DOHH2 (cell line): ENCODE results near the gene MYO18B.

Experiments used
- H3F3A ChIP-seq: fragments of 200-600 bp; sonication (generic), shearing (Covaris generic); 2 replicates; pipeline ENCODE4 v1.6.0; 2016; ENCODE audit warnings: antibody characterized with exemption, mild to moderate bottlenecking; ENCODE audit not compliant: control insufficient read depth, insufficient read depth
- H3K27ac ChIP-seq: fragments of 200-600 bp; sonication (generic); 2 replicates; pipeline ENCODE4 v1.5.1; 2014; ENCODE audit warnings: low read depth, mild to moderate bottlenecking, low read length, moderate library complexity
- H3K27me3 ChIP-seq: fragments of 200-600 bp; sonication (generic); 2 replicates; pipeline ENCODE4 v1.6.1; 2014; ENCODE audit warnings: mild to moderate bottlenecking, low read length, mixed read lengths; ENCODE audit not compliant: control insufficient read depth
- H3K36me3 ChIP-seq: fragments of 200-600 bp; sonication (generic); 2 replicates; pipeline ENCODE4 v1.6.1; 2014; ENCODE audit warnings: mild to moderate bottlenecking, low read length, moderate library complexity, mixed read lengths; ENCODE audit not compliant: control insufficient read depth
- H3K4me1 ChIP-seq: fragments of 200-600 bp; sonication (generic); 2 replicates; pipeline ENCODE4 v1.6.1; 2014; ENCODE audit warnings: mild to moderate bottlenecking, low read length, mixed read lengths; ENCODE audit not compliant: control insufficient read depth
- H3K4me2 ChIP-seq: fragments of 200-600 bp; sonication (generic); 2 replicates; pipeline ENCODE4 v1.6.0; 2014; ENCODE audit warnings: mild to moderate bottlenecking, low read length, moderate library complexity
- H3K4me3 ChIP-seq: fragments of 200-600 bp; sonication (generic); 2 replicates; pipeline ENCODE4 v1.5.1; 2014; ENCODE audit warnings: mild to moderate bottlenecking, low read length, mixed read lengths
- H3K79me2 ChIP-seq: fragments of 200-600 bp; sonication (generic); 2 replicates; pipeline ENCODE4 v1.6.1; 2014; ENCODE audit warnings: mild to moderate bottlenecking, low read length, mixed read lengths; ENCODE audit not compliant: control insufficient read depth
- H3K9me2 ChIP-seq: fragments of 200-600 bp; sonication (generic); replicated peaks from 2 replicates; pipeline ENCODE4 v1.6.1; 2014; ENCODE audit warnings: mild to moderate bottlenecking, low read length, mixed read lengths; ENCODE audit not compliant: control insufficient read depth
- H3K9me3 ChIP-seq: fragments of 200-600 bp; sonication (generic); 2 replicates; pipeline ENCODE4 v1.6.1; 2014; ENCODE audit warnings: antibody characterized with exemption, low read length, mixed read lengths; ENCODE audit not compliant: control insufficient read depth, insufficient read depth
- H4K20me1 ChIP-seq: fragments of 200-600 bp; sonication (generic); 2 replicates; pipeline ENCODE4 v1.6.0; 2014; ENCODE audit warnings: low read depth, mild to moderate bottlenecking, antibody characterized with exemption, low read length, moderate library complexity; ENCODE audit not compliant: control insufficient read depth, insufficient read depth
- CTCF ChIP-seq: fragments of 200-600 bp; sonication (generic); IDR thresholded peaks from one replicate; pipeline ENCODE4 v1.5.1; 2014; ENCODE audit warnings: antibody characterized with exemption, mild to moderate bottlenecking, low read depth, low read length; ENCODE audit not compliant: poor library complexity, severe bottlenecking
- EZH2phosphoT487 ChIP-seq: fragments of 200-600 bp; sonication (generic); IDR thresholded peaks from 2 replicates; pipeline ENCODE4 v1.6.1; 2017; ENCODE audit warnings: borderline replicate concordance, mild to moderate bottlenecking, antibody characterized with exemption, low read length, moderate library complexity, mixed read lengths

The MYO18B gene

GRCh38 chr22:25890651-25891050 is 148.7 kb downstream of the MYO18B start:
- TF ChIP-seq CTCF (no peak), EZH2phosphoT487 (no peak)
- Histone ChIP-seq H3K4me2 (no peak overlapping the region), H4K20me1 (no peaks in the 10 kb centered on the region), H3K27ac (no peak overlapping the region), H3K36me3 (no peaks in the 10 kb centered on the region), H3K79me2 (no peaks in the 10 kb centered on the region), H3K4me3 (no peak overlapping the region), H3K4me1 (no peaks in the 10 kb centered on the region), H3F3A (no peaks in the 10 kb centered on the region), H3K27me3 (peaks cover 8% of the 10 kb centered on the region; the same call in 1 of the 2 replicates), H3K9me2 (no peaks in the 10 kb centered on the region), H3K9me3 (no peaks in the 10 kb centered on the region)

- Histone ChIP-seq H3K4me1 (no peaks in the 10 kb centered on the region), H3K27ac (no peak overlapping the region), H3K36me3 (no peaks in the 10 kb centered on the region), H3K4me2 (no peak overlapping the region), H3K4me3 (no peak overlapping the region), H4K20me1 (no peaks in the 10 kb centered on the region), H3K9me2 (no peaks in the 10 kb centered on the region), H3K9me3 (no peaks in the 10 kb centered on the region), H3F3A (no peaks in the 10 kb centered on the region), H3K27me3 (peaks cover 8% of the 10 kb centered on the region; the same call in 1 of the 2 replicates), H3K79me2 (no peaks in the 10 kb centered on the region)
- TF ChIP-seq EZH2phosphoT487 (no peak), CTCF (no peak)
These were observed 150.7 kb downstream of the MYO18B start for GRCh38 chr22:25892678-25893077.

GRCh38 chr22:25895678-25896077 is 153.7 kb downstream of the MYO18B start:
- Histone ChIP-seq H3K9me3 (no peaks in the 10 kb centered on the region), H3K4me3 (no peak overlapping the region), H3K27me3 (peaks cover 7% of the 10 kb centered on the region; the same call in 1 of the 2 replicates), H3K27ac (no peak overlapping the region), H3K36me3 (no peaks in the 10 kb centered on the region), H3F3A (no peaks in the 10 kb centered on the region), H3K4me1 (no peaks in the 10 kb centered on the region), H3K4me2 (no peak overlapping the region), H3K9me2 (no peaks in the 10 kb centered on the region), H4K20me1 (no peaks in the 10 kb centered on the region), H3K79me2 (no peaks in the 10 kb centered on the region)
- TF ChIP-seq EZH2phosphoT487: no peak
- no peak for TF ChIP-seq CTCF
